HepG2 (cell line): Measurements from ENCODE around the gene DBX2. TPM values are rescaled to one million over a fixed set of nuclear protein-coding genes. Genes with fewer than 3 reads are reported as not detected.

Experiments used
- ATAC-seq: fragments of 200-7000 bp; cut with Tn5 transposase; 3 replicates; pipeline ENCODE4 v1.9.1; 2020; ENCODE audit warnings: mild to moderate bottlenecking, moderate library complexity
- BruUV-seq: library from RNA; stranded (reverse); fragments of 400-500 nt; replicated peaks from 2 replicates; lab custom pipeline; 2021; lab: Mats Ljungman, UMichigan
- CTCF ChIA-PET: fragments of 300-600 bp; formaldehyde crosslinking; extraction: SDS; loops from one replicate; lab custom pipeline; 2021; ENCODE audit warnings: low total read pairs, inconsistent platforms, low intra/inter-chr PET ratio; lab: Yijun Ruan, JAX
- POLR2A ChIA-PET: fragments of 350-600 bp; sonication (Branson Sonifier 250); formaldehyde crosslinking; loops from one replicate; lab custom pipeline; 2020; ENCODE audit warnings: antibody characterized with exemption, inconsistent platforms; lab: Yijun Ruan, JAX
- DNase-seq: peaks from one replicate; pipeline ENCODE4 v3.0.0-alpha.2; 2015; ENCODE audit warnings: low spot score
- FAIRE-seq: peaks from 3 replicates; lab custom pipeline; 2011; peaks lifted over from hg19 to GRCh38; lab: Jason Lieb, UNC
- H2AFZ ChIP-seq: one replicate; pipeline ENCODE4 v1.6.1; 2011; ENCODE audit warnings: low read length, inconsistent platforms
- H3K27ac ChIP-seq: fragments of 300-600 bp; 3 replicates; pipeline ENCODE4 v1.8.0; 2011; ENCODE audit warnings: mixed run types, mild to moderate bottlenecking, mixed read lengths, low read length, inconsistent platforms; ENCODE audit not compliant: insufficient read depth; ENCODE audit errors: extremely low read length
- H3K27me3 ChIP-seq, 2 experiments: fragments of 200-600 bp in 1 of 2; 2 replicates in 1 of 2; 3 replicates in 1 of 2; pipeline versions ENCODE4 v1.6.0 to v1.8.0; 2011; ENCODE audit warnings: low read length in 2 of 2, mild to moderate bottlenecking in 2 of 2, moderate library complexity in 2 of 2, inconsistent platforms in 1 of 2; ENCODE audit not compliant: insufficient read depth in 2 of 2, control insufficient read depth in 1 of 2
- H3K36me3 ChIP-seq, 2 experiments: fragments of 200-600 bp in 1 of 2; replicated peaks in 1 of 2; 2 replicates in 1 of 2; 3 replicates in 1 of 2; pipeline versions ENCODE4 v1.5.1 to v1.8.0; 2011; ENCODE audit warnings: low read length in 2 of 2, inconsistent platforms in 1 of 2; ENCODE audit not compliant: insufficient read depth in 2 of 2, control insufficient read depth in 1 of 2
- H3K4me1 ChIP-seq: 2 replicates; pipeline ENCODE4 v1.5.1; 2012; ENCODE audit warnings: low read length, inconsistent platforms; ENCODE audit not compliant: insufficient read depth
- H3K4me2 ChIP-seq: 2 replicates; pipeline ENCODE4 v1.6.0; 2011; ENCODE audit warnings: low read depth, low read length, inconsistent platforms
- H3K4me3 ChIP-seq, 3 experiments: fragments of 200-600 bp in 1 of 3; sonication (generic), shearing (Covaris generic) in 1 of 3; replicated peaks in 1 of 3; 2 replicates each; pipeline ENCODE4 v1.5.1; 2011 to 2016; ENCODE audit warnings: low read length in 3 of 3, inconsistent platforms in 2 of 3, low read depth in 2 of 3, mild to moderate bottlenecking in 2 of 3, control low read depth in 1 of 3, mixed read lengths in 1 of 3; ENCODE audit not compliant: insufficient read depth in 1 of 3
- H3K79me2 ChIP-seq: one replicate; pipeline ENCODE4 v1.6.1; 2011; ENCODE audit warnings: low read length, inconsistent platforms; ENCODE audit not compliant: insufficient read depth
- H3K9ac ChIP-seq: 2 replicates; pipeline ENCODE4 v1.6.0; 2011; ENCODE audit warnings: mild to moderate bottlenecking, low read depth, low read length, inconsistent platforms; ENCODE audit not compliant: insufficient read depth
- H3K9me3 ChIP-seq: 2 replicates; pipeline ENCODE4 v1.5.1; 2012; ENCODE audit warnings: mild to moderate bottlenecking, low read length
- H4K20me1 ChIP-seq: 2 replicates; pipeline ENCODE4 v1.6.0; 2011; ENCODE audit warnings: inconsistent platforms, mild to moderate bottlenecking, low read length, moderate library complexity; ENCODE audit not compliant: insufficient read depth
- HOXD1 ChIP-seq: sonication (generic); formaldehyde crosslinking; IDR thresholded peaks from 2 replicates; pipeline ENCODE4 v1.5.0; 2020; ENCODE audit warnings: missing genetic modification reagents
- KLF12 ChIP-seq: sonication (generic); formaldehyde crosslinking; IDR thresholded peaks from 2 replicates; pipeline ENCODE4 v1.4.0; 2020; ENCODE audit warnings: missing genetic modification reagents, borderline replicate concordance
- KLF13 ChIP-seq: sonication (generic); formaldehyde crosslinking; IDR thresholded peaks from 2 replicates; pipeline ENCODE4 v1.4.0; 2020; ENCODE audit warnings: mild to moderate bottlenecking, missing genetic modification reagents
- NRL ChIP-seq: sonication (generic); formaldehyde crosslinking; IDR thresholded peaks from 2 replicates; pipeline ENCODE4 v1.5.0; 2020; ENCODE audit warnings: missing genetic modification reagents, mild to moderate bottlenecking, moderate library complexity, borderline replicate concordance
- POLR2AphosphoS2 ChIP-seq: IDR thresholded peaks from 2 replicates; pipeline ENCODE4 v1.6.1; 2011; ENCODE audit warnings: low read depth, low read length, improper control_type of control experiment
- RBFOX2 ChIP-seq: fragments of 200-400 bp; formaldehyde crosslinking; IDR thresholded peaks from 2 replicates; pipeline ENCODE4 v1.6.1; 2017; ENCODE audit warnings: low read depth, mild to moderate bottlenecking, low read length
- TBX2 ChIP-seq: sonication (generic); formaldehyde crosslinking; IDR thresholded peaks from 2 replicates; pipeline ENCODE4 v1.5.0; 2020; ENCODE audit warnings: missing genetic modification reagents, mild to moderate bottlenecking, borderline replicate concordance
- ZNF709 ChIP-seq: sonication (generic); formaldehyde crosslinking; IDR thresholded peaks from 2 replicates; pipeline ENCODE4 v1.5.0; 2020; ENCODE audit warnings: mild to moderate bottlenecking, missing genetic modification reagents
- in situ Hi-C: cut with HindIII; loops from 2 replicates; pipeline ENCODE4 v1.10.0; 2017; ENCODE audit warnings: low pct_unique_long_range_greater_than_20kb; ENCODE audit not compliant: extremely low pct_ligation_motif_present
- intact Hi-C: fragments of 100-400 bp; cut with micrococcal nuclease; formaldehyde crosslinking; loops from one replicate; pipeline ENCODE4 v1.10.0; 2022; ENCODE audit not compliant: unreplicated experiment
- polyA plus RNA-seq, 8 experiments: library from polyadenylated mRNA; depleted of rRNA in 3 of 8; stranded (reverse) in 7 of 8; unstranded in 1 of 8; fragments of >200 nt; fragmentation: Illumina TruSeq in 4 of 8; extraction: Trizol in 4 of 8; gene quantifications; 2 replicates each; pipeline versions ENCODE4 v1.2.1 to v1.2.3, GENCODE V29; 2011 to 2016; ENCODE audit warnings: low read depth in 4 of 8, missing spikeins in 1 of 8, mixed read lengths in 1 of 8; ENCODE audit not compliant: insufficient read depth in 1 of 8
- total RNA-seq, 5 experiments: library from RNA; depleted of rRNA; stranded (reverse); fragments of >200 nt; fragmentation: Illumina TruSeq; extraction: Trizol; gene quantifications; 2 replicates each; pipeline ENCODE4 v1.2.3, GENCODE V29; 2016; ENCODE audit warnings: low read depth in 1 of 5
- TF ChIP-seq, protein P1 (sequence below): sonication (generic); formaldehyde crosslinking; IDR thresholded peaks from 2 replicates; pipeline ENCODE4 v1.8.0; 2023; ENCODE audit warnings: mild to moderate bottlenecking, missing genetic modification reagents
- TF ChIP-seq, protein P2 (sequence below): sonication (generic); formaldehyde crosslinking; conservative IDR thresholded peaks from 2 replicates; pipeline ENCODE4 v1.8.1; 2023; ENCODE audit warnings: missing genetic modification reagents
- TF ChIP-seq, protein P3 (sequence below): sonication (generic); formaldehyde crosslinking; conservative IDR thresholded peaks from 2 replicates; pipeline ENCODE4 v1.8.0; 2022; ENCODE audit warnings: mild to moderate bottlenecking, moderate library complexity, missing genetic modification reagents
- TF ChIP-seq, protein P4 (sequence below): sonication (generic); formaldehyde crosslinking; IDR thresholded peaks from 2 replicates; pipeline ENCODE4 v1.4.0; 2020; ENCODE audit warnings: missing genetic modification reagents
- TF ChIP-seq, protein P5 (sequence below): IDR thresholded peaks from 2 replicates; pipeline ENCODE4 v1.4.0; 2020; ENCODE audit warnings: mild to moderate bottlenecking, missing genetic modification reagents

The DBX2 gene
- total and polyA plus RNA-seq, 2 of the 13 experiments (the other 11 are each of a cell fraction or from before 2014, with no cell fraction given) = not detected

DNA sequence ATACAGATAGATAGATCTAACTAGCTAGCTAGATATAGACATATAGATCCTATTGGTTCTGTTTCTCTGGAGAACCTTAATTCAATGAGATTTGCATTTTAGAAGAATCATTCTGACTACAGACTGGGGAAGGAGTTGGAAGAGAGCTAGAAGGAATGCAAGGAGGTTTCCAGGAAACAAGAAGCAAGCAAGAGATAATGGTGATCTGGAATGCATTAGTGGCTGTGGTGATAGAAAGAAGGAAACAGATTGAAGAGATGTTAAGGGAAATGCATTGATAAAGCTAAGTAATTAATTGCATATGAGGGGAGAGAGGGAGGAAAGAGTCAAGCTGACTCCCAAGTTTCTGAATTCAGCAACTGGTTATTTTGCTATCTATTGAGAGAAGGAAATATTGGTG lies 42.7 kb downstream of the DBX2 start (continued):
- no peak for TF ChIP-seq NRL (CRISPR knock-in tag)
- TF ChIP-seq, all 625 proteins: peak for 0

DNA sequence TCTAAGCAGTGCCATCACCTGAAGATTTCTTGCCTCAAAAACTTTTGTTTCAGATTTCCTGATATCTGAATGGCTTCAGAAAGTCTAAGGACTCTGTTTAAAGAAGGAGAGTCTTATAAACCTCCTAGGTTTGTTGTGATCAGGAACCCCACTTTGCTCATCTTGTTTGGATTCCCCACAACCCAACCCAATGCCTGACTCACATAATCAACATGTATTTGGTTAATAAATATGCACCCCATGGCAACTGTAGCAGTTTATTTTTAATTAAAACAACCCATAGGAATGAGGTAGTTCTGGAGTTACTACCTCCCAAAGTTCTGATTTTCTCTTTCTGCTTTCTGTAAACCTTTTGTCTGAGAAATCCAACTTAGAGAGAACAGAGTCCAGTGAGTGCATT lies 51.5 kb downstream of the DBX2 start:
- H3K79me2 ChIP-seq = no peaks in the 10 kb centered on the region
- no peak for TF ChIP-seq POLR2AphosphoS2
- no peak for TF ChIP-seq KLF12 (CRISPR knock-in tag)
- TF ChIP-seq, protein P1, sequence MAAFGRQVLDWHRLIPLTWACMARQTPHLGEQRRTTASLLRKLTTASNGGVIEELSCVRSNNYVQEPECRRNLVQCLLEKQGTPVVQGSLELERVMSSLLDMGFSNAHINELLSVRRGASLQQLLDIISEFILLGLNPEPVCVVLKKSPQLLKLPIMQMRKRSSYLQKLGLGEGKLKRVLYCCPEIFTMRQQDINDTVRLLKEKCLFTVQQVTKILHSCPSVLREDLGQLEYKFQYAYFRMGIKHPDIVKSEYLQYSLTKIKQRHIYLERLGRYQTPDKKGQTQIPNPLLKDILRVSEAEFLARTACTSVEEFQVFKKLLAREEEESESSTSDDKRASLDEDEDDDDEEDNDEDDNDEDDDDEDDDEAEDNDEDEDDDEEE (CRISPR knock-in tag) = no peak
- no peak for TF ChIP-seq HOXD1 (CRISPR knock-in tag)
- TF ChIP-seq RBFOX2 = no peak
- TF ChIP-seq, protein P2, sequence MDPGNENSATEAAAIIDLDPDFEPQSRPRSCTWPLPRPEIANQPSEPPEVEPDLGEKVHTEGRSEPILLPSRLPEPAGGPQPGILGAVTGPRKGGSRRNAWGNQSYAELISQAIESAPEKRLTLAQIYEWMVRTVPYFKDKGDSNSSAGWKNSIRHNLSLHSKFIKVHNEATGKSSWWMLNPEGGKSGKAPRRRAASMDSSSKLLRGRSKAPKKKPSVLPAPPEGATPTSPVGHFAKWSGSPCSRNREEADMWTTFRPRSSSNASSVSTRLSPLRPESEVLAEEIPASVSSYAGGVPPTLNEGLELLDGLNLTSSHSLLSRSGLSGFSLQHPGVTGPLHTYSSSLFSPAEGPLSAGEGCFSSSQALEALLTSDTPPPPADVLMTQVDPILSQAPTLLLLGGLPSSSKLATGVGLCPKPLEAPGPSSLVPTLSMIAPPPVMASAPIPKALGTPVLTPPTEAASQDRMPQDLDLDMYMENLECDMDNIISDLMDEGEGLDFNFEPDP = no peak
- TF ChIP-seq, protein P3, sequence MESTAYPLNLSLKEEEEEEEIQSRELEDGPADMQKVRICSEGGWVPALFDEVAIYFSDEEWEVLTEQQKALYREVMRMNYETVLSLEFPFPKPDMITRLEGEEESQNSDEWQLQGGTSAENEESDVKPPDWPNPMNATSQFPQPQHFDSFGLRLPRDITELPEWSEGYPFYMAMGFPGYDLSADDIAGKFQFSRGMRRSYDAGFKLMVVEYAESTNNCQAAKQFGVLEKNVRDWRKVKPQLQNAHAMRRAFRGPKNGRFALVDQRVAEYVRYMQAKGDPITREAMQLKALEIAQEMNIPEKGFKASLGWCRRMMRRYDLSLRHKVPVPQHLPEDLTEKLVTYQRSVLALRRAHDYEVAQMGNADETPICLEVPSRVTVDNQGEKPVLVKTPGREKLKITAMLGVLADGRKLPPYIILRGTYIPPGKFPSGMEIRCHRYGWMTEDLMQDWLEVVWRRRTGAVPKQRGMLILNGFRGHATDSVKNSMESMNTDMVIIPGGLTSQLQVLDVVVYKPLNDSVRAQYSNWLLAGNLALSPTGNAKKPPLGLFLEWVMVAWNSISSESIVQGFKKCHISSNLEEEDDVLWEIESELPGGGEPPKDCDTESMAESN (CRISPR knock-in tag) = no peak
- no peak for TF ChIP-seq TBX2 (CRISPR knock-in tag)
- TF ChIP-seq KLF13 (CRISPR knock-in tag) = no peak
- TF ChIP-seq, protein P4, sequence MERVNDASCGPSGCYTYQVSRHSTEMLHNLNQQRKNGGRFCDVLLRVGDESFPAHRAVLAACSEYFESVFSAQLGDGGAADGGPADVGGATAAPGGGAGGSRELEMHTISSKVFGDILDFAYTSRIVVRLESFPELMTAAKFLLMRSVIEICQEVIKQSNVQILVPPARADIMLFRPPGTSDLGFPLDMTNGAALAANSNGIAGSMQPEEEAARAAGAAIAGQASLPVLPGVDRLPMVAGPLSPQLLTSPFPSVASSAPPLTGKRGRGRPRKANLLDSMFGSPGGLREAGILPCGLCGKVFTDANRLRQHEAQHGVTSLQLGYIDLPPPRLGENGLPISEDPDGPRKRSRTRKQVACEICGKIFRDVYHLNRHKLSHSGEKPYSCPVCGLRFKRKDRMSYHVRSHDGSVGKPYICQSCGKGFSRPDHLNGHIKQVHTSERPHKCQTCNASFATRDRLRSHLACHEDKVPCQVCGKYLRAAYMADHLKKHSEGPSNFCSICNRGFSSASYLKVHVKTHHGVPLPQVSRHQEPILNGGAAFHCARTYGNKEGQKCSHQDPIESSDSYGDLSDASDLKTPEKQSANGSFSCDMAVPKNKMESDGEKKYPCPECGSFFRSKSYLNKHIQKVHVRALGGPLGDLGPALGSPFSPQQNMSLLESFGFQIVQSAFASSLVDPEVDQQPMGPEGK (CRISPR knock-in tag) = no peak
- TF ChIP-seq, protein P5, sequence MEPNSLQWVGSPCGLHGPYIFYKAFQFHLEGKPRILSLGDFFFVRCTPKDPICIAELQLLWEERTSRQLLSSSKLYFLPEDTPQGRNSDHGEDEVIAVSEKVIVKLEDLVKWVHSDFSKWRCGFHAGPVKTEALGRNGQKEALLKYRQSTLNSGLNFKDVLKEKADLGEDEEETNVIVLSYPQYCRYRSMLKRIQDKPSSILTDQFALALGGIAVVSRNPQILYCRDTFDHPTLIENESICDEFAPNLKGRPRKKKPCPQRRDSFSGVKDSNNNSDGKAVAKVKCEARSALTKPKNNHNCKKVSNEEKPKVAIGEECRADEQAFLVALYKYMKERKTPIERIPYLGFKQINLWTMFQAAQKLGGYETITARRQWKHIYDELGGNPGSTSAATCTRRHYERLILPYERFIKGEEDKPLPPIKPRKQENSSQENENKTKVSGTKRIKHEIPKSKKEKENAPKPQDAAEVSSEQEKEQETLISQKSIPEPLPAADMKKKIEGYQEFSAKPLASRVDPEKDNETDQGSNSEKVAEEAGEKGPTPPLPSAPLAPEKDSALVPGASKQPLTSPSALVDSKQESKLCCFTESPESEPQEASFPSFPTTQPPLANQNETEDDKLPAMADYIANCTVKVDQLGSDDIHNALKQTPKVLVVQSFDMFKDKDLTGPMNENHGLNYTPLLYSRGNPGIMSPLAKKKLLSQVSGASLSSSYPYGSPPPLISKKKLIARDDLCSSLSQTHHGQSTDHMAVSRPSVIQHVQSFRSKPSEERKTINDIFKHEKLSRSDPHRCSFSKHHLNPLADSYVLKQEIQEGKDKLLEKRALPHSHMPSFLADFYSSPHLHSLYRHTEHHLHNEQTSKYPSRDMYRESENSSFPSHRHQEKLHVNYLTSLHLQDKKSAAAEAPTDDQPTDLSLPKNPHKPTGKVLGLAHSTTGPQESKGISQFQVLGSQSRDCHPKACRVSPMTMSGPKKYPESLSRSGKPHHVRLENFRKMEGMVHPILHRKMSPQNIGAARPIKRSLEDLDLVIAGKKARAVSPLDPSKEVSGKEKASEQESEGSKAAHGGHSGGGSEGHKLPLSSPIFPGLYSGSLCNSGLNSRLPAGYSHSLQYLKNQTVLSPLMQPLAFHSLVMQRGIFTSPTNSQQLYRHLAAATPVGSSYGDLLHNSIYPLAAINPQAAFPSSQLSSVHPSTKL (CRISPR knock-in tag) = no peak
- no peak for TF ChIP-seq ZNF709

More for the DNA sequence above, 51.5 kb downstream of the DBX2 start:
- CTCF ChIA-PET = no interaction called here
- BruUV-seq = no TSS peak
- no peak for FAIRE-seq
- H3K4me3 ChIP-seq = no peak overlapping the region
- no peak overlapping the region for H3K27ac ChIP-seq
- DNase-seq = no peak
- no peaks in the 10 kb centered on the region for H4K20me1 ChIP-seq
- no peaks in the 10 kb centered on the region for H3K36me3 ChIP-seq
- H2AFZ ChIP-seq = no peak overlapping the region
- H3K4me1 ChIP-seq = no peaks in the 10 kb centered on the region
- ATAC-seq = no peak
- no peaks in the 10 kb centered on the region for H3K27me3 ChIP-seq
- POLR2A ChIA-PET = no interaction called here
- intact Hi-C loops = no loop called here
- no peak overlapping the region for H3K4me2 ChIP-seq
- no peak overlapping the region for H3K9ac ChIP-seq
- H3K9me3 ChIP-seq = no peaks in the 10 kb centered on the region
- in situ Hi-C loops = no loop called here
